ENCODE results near the gene CLEC10A.
A peak's percentile ranks its signal among the peaks of the same experiment; 100 is the strongest.
"Not testable (repeated sequence)": the region's sequence is repeated elsewhere in the genome, so short reads cannot be mapped to it uniquely, and the experiment has no call there.

The CLEC10A gene

GRCh38 chr17:7068268-7068667 lies 11.8 kb downstream of the CLEC10A start:
- DNase-seq, result no peak

DNA sequence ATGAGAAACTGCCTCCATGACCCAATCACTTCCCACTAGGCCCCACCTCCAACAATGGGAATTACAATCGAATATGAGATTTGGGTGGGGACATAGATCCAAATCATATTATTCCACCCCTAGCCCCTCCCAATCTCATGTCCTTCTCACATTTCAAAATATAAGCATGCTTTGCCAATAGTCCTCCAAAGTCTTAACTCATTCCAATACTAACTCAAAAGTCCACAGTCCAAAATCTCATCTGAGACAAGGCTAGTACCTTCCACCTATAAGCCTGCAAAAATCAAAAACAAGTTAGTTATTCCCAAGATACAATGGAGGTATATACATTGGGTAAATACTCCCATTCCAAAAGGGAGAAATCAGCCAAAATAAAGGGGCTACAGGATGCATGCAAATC lies 12.9 kb downstream of the CLEC10A start:
- no peak for DNase-seq

- DNase-seq, result no peak
These were observed 15.8 kb downstream of the CLEC10A start for GRCh38 chr17:7064261-7064660.

DNA sequence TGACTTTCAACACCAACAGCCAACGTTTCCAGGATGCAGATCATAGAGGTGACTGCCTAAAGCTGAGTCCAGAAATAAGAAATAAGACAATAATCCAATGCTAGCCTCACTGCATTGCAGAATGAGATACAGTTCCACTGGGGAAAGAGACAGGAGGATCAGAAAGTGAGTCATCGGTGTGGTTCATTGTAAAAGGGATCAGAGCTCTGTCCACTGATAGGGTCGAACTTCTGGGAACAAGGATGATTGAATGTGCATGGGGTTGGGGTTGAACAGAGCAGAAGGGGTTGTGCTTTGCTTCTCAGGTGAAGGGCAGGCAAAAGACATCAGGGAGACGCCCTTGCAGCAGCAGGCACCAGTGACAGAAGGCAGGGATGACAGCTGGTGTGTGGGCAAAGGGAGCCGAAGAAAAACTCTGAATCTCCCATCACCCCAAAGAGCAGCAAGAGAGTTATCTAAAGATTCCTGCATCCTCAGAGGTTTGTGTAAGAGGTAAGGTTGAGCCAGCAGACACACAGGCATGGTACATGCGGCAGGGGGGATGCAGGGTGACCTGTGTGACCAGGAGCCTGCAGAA lies 16.4 kb downstream of the CLEC10A start:
- DNase-seq, result no peak

DNA sequence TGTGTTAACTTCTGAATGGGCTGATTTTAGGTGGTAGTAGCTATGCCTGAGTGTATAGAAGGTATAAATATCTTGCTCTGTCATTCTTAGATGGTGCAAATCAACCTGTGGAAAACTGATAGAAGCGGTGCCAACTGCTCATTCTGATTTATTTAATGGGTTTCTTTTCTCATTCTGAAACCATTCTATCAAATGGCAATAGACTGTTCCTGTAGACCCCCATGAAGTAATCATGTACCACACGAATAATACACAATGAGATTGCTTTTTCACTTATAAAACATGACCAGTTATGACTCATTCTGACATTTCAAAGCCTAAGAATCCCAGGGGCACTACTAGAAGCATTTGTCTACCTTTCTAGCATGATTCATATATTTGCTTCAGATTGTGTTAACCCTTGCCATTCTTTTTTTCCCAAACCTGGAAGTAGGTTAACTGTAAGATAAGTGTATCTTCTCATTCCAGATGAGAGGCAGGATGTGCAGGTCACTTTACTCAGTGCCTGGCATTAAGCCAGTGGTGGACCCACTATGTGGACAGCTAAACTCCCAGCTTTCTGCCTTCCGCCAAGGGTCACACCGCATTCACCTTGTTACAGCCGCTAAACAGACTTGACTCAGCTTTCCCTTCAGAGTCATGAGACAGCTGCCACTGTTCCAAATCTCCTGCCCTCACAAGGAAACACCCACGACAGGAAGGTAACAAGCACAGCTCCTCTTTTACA lies 19.7 kb downstream of the CLEC10A start:
- peak in 1 of 2 experiments; percentile 13 for DNase-seq

DNA sequence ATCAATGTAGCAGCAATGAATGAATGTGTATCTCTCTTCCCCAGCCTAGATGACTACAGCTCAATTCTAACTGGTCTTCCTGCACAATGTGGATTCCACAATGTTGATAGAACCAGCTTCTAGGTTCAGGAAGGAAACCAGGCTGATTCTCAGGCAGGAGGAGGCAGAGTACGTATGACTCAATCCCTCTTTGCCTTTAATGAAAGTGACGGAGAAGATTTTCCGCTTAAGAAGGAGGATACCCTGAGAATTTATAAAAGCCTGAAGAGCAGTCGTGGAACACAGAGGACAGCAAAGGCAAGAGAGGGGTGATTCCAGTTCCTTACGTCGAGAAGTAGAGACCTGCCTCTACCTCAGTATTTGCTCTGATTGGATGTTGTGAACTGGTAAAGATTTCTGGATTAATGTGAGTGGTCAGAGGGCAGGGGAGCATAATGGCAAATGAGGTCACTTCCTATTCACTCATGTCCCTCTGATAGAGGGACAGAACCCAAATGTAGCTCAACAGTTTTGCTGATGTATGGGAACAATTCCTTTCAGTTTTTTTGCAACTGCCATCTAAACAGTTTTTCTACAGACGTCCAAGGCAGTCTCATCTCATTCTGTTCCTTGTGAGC lies 21.1 kb downstream of the CLEC10A start:
- no peak for DNase-seq

- no peak for DNase-seq
These were observed 23.7 kb downstream of the CLEC10A start for GRCh38 chr17:7056386-7056785.

- not testable (repeated sequence) for DNase-seq
These were observed 29.5 kb downstream of the CLEC10A start for GRCh38 chr17:7050583-7050982.

GRCh38 chr17:7048968-7049367 lies 31.1 kb downstream of the CLEC10A start:
- DNase-seq, result no peak

- DNase-seq, result no peak
These were observed 32.5 kb downstream of the CLEC10A start for GRCh38 chr17:7047566-7047965.

GRCh38 chr17:7046725-7047397 lies 33.2 kb downstream of the CLEC10A start:
- DNase-seq, result peak; percentile 63 to 68

GRCh38 chr17:7046127-7046724 lies 33.8 kb downstream of the CLEC10A start:
- no peak for DNase-seq

DNA sequence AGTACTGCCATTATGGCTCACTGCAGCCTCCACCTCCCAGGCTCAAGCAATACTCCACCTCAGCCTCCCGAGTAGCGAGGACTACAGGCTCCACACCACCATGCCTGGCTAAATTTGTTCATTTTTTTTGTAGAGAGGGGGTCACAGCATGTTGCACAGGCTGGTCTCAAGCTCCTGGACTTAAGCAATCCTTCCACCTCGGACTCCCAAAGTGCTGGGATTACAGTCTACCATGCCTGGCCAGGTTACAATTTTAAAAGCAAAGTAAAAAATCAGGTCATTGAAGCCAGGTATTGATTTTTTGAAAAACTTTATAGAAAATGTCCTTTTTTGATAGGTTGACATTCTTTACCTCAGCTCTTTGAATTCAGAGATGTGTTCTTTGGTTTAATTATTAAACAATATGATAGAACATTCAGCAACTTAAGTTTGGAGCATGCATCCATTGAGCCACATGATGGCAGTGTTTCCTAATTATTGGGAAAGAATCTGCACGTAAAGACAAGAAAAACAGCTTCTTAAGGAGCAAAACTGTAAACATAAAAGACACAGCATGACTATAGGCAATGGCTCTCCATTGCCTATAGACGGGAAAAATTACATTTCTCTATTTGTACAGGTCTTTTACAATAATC lies 34.4 kb downstream of the CLEC10A start:
- DNase-seq, result no peak

DNA sequence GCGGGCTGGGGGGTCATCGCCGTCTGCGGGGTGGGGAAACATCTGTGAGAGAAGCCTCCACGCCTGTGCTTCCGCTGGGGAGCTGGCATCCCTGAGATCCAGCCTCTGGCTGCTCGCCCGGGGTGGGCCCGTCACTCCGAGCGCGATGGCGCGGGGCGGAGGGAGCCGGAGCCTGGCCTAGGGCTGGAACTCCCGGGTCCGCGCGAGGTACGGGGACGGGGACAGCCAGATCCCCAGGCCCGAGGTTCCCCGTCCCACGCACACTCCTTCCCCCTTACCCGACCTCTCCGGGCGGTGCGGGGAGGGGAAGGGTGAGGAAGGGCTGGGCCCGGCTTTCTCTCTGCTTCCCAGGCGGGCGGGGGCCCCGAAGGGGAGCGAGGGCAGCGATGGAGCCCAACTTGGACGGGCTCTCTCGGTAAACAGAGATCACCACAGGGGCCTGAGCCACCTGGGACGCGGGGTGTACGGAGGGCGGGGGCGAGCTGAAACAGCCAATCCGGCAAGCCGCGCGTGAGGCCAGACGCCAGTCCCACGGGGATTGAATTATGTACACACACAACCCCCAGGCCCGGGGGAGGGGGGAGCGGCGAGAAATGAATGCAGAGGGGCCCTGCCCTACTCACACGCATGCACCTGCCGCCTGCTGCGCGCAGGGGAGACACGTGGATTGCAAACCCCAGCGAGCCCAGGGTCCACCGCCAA lies 36.4 kb downstream of the CLEC10A start, which contains the start of gene SLC16A11:
SLC16A11 (minus strand) TSS at position 596 of the 702 bp plus-strand sequence; CDS start at position 17, 579 bp downstream.
- no peak for DNase-seq

DNA sequence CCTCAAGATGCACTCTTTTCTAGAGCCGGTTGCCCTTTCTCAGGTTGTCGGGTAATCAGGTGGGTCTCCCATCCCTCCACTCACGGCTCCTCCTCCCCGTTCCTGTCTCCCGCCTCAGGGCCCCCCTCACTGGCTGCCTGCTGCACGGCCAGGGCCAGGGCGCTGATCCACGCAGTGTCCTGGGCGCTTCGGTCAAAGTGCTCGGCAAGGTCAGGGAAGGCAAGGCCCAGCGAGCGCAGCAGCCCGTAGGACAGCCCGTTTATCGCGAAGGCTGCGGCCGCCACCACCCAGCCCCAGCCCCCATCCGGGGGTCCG lies 36.9 kb downstream of the CLEC10A start:
- DNase-seq, result no peak

GRCh38 chr17:7042501-7043181 lies 37.4 kb downstream of the CLEC10A start:
- DNase-seq, result no peak

DNA sequence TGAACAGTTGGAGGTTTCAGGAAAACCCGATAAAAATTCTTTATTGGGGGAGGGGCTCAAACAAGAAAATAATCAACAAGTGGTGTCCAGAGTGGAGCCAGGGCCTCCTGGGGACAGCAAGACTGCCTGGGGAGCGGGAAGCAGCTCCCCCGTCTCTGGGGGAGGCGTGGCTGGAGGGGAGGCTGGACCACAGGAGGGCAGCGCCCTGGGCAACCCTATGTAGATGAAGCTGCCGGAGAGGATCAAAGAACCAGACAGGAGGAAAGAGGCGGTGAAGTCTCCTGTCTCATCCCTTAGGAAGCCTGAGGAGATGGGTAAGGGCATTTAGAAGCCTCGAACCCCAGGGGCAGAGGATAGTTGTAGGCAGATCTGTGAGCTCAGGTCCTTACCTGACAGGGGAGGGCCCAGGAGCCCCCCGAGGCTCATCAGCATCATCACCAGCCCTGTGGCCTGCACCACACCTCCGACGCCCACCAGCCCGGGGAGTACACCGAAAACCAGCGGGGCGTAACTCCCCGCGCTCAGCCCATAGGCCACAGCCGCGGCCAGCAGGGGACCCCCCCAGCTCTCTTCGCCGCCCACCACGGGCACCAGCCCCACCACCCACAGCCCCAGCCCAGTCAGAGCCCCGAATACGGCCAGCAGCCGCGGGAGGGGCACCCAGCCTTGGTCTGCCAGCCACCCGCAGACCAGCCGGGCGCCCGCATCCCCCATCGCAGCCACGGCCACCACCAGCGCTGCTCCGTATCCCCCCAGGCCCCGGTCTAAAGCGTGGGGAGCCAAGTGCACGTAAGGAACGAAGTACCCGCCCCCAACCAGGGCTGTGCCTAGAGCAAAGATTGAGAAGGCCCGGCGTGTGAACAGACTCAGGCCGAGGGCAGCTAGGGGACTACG lies 38.2 kb downstream of the CLEC10A start:
- DNase-seq, result no peak

GRCh38 chr17:7039832-7040231 lies 40.2 kb downstream of the CLEC10A start:
- no peak for DNase-seq

DNA sequence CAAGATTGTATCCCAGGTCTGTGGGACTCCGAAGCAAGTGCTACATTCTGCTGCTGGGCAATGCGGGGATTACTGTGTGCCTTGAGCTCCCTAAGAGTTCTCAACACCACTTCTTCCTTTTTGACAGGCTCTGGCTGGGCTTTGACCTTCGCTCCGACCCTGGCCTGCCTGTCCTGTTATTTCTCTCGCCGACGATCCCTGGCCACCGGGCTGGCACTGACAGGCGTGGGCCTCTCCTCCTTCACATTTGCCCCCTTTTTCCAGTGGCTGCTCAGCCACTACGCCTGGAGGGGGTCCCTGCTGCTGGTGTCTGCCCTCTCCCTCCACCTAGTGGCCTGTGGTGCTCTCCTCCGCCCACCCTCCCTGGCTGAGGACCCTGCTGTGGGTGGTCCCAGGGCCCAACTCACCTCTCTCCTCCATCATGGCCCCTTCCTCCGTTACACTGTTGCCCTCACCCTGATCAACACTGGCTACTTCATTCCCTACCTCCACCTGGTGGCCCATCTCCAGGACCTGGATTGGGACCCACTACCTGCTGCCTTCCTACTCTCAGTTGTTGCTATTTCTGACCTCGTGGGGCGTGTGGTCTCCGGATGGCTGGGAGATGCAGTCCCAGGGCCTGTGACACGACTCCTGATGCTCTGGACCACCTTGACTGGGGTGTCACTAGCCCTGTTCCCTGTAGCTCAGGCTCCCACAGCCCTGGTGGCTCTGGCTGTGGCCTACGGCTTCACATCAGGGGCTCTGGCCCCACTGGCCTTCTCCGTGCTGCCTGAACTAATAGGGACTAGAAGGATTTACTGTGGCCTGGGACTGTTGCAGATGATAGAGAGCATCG lies 41.8 kb downstream of the CLEC10A start:
- DNase-seq, result no peak

All from activated CD4-positive, alpha-beta T cell treated with anti-CD3 and anti-CD28 coated beads, Interleukin-2, amount 50 U/mL, for 4 hours (primary cell).